Caki2 (cell line): ENCODE results near the gene FSD2. TPM values are rescaled to one million over a fixed set of nuclear protein-coding genes. Genes with fewer than 3 reads are reported as not detected.
A peak's percentile ranks its signal among the peaks of the same experiment; 100 is the strongest.
"Not testable (repeated sequence)": the region's sequence is repeated elsewhere in the genome, so short reads cannot be mapped to it uniquely, and the experiment has no call there.

Experiments used
- DNase-seq: peaks from one replicate; pipeline ENCODE4 v3.0.0-alpha.2; 2015; ENCODE audit warnings: low read depth
- in situ Hi-C: cut with HindIII; loops from 2 replicates; pipeline ENCODE4 v1.10.0; 2016; ENCODE audit warnings: low sequenced_read_pairs, low pct_unique_long_range_greater_than_20kb, mixed read lengths
- total RNA-seq: library from RNA; depleted of rRNA; stranded (reverse); fragments of >200 nt; shearing (Covaris generic); gene quantifications from 2 replicates; pipeline ENCODE4 v1.2.3, GENCODE V29; 2014; ENCODE audit warnings: low replicate concordance; rRNA removed

The FSD2 gene
- total RNA-seq, 1 experiment from 2014 or later = 0.34 TPM

DNA sequence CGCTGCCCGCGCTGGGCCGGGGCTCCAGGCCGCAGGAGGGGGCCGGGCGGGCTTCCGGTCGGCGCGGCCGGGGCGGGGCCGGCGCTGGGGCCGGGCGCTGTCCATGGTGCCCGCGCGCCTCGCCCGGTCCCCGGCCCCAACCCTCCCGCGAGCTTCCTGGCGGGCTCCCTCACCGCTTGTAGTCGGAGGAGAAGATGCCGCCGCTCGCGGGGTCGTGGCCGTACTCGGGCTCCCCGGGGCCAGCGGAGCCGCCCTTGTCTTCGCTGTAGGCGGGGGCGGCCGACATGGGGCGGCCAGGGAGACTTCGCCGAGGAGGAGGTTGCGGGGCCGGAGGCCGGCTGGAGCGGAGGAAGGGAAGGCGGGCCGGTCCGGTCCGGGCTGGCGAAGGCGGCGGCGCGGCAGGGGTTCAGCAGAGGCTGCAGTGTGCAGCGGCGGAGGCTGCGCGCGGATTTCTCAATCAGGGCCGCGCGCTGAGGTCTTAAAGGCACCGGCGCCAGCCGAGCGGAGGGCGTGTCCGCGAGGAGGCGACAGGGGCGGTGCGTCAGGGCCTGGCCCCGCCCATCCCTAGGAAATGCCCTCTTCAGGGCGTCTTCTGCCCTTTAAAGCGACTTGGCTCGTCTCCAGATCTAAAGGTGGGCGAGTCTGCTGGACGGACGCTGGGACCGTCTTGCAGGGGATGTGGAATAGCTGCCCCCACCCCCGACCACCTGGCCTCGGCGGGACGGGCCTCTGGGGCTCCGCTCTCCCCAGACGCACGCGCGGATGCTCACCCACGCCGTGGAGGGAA is 96.3 kb downstream of the FSD2 start, which contains the start of gene AP3B2:
Gene AP3B2 (minus strand): TSS at position 455 of the 787 bp plus-strand sequence. CDS start 169 bp downstream, at position 286.
- DNase-seq = peak; percentile 72
- in situ Hi-C loops = no loop called here

DNA sequence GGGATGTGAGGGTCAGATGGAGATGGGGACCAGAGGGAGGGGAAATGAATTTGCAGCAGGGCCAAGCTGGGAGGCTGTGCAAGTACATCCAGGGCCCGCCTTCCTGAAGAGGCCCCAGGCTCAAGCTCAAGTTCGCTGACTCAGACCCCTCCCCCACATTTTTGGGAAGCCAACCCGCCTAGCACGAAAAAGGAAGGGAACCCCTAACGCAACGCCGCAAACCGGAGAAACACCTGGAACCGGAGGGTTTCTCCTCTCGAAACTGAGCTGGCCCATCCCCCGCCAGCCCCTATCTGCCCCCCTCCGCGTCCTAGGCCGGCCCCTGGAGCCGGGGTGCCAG is 96.8 kb downstream of the FSD2 start:
- no peak for DNase-seq
- in situ Hi-C loops = no loop called here

DNA sequence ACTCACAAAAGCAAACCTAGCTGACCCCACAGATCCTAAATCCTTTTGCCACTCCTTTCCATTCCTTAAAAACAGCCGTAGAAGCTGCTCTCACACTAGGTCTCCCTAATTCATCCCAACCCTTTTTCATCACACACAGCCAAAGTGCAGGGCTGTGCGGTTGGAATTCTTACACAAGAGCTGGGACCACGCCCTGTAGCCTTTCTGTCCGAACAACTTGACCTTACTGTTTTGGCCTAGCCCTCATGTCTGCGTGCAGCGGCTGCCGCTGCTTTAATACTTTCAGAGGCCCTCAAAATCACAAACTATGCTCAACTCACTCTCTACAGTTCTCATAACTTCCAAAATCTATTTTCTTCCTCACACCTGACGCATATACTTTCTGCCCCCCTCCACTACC is 100.0 kb downstream of the FSD2 start:
- DNase-seq, in situ Hi-C loops: not testable (repeated sequence)

Other genes starting within 250 kb of the FSD2 start
- 15.8 and 16.7 TPM in 2 replicates for gene CPEB1, start 158.7 kb downstream of the FSD2 start, total RNA-seq
- 5.3 and 6.7 TPM in 2 replicates for gene AP3B2, start 96.2 kb downstream of the FSD2 start, total RNA-seq
- gene WHAMM, start 3.6 kb upstream of the FSD2 start, total RNA-seq = 5.4 and 7.0 TPM in 2 replicates
- gene HOMER2, start 146.7 kb upstream of the FSD2 start, total RNA-seq = 22.1 and 34.2 TPM in 2 replicates
- 16.8 and 28.5 TPM in 2 replicates for gene RAMAC, start 180.1 kb upstream of the FSD2 start, total RNA-seq
- 37.6 and 51.0 TPM in 2 replicates for gene C15orf40, start 205.6 kb upstream of the FSD2 start, total RNA-seq